DND-41 (cell line): Measurements from ENCODE around the gene ANK3.

Source experiments
- ATAC-seq: fragments of 200-7000 bp; cut with Tn5 transposase; 3 replicates; pipeline ENCODE4 v1.9.1; 2021; ENCODE audit warnings: low read depth; ENCODE audit not compliant: insufficient read depth
- DNase-seq: peaks from one replicate; pipeline ENCODE4 v3.0.0-alpha.2; 2020
- H2AFZ ChIP-seq: 2 replicates; pipeline ENCODE4 v1.6.0; 2012; ENCODE audit warnings: low read depth, low read length
- H3K27ac ChIP-seq: 2 replicates; pipeline ENCODE4 v1.5.1; 2012; ENCODE audit warnings: low read length, inconsistent platforms
- H3K27me3 ChIP-seq: fragments of 200-600 bp; sonication (generic); 2 replicates; pipeline ENCODE4 v1.6.0; 2012; ENCODE audit warnings: low read length, mild to moderate bottlenecking, inconsistent platforms; ENCODE audit not compliant: insufficient read depth, poor library complexity
- H3K36me3 ChIP-seq: 2 replicates; pipeline ENCODE4 v1.5.1; 2012; ENCODE audit warnings: low read length, inconsistent platforms; ENCODE audit not compliant: insufficient read depth
- H3K4me1 ChIP-seq: 2 replicates; pipeline ENCODE4 v1.5.1; 2012; ENCODE audit warnings: mild to moderate bottlenecking, low read length; ENCODE audit not compliant: insufficient read depth
- H3K4me2 ChIP-seq: 2 replicates; pipeline ENCODE4 v1.6.0; 2012; ENCODE audit warnings: mild to moderate bottlenecking, moderate library complexity, low read length, inconsistent platforms; ENCODE audit not compliant: insufficient read depth
- H3K4me3 ChIP-seq, 2 experiments: fragments of 200-600 bp in 1 of 2; shearing (Covaris generic) in 1 of 2; 2 replicates each; pipeline ENCODE4 v1.5.1; 2012 to 2016; ENCODE audit warnings: inconsistent platforms in 2 of 2, low read length in 2 of 2, mild to moderate bottlenecking in 2 of 2, low read depth in 1 of 2, moderate library complexity in 1 of 2
- H3K79me2 ChIP-seq: 2 replicates; pipeline ENCODE4 v1.6.0; 2012; ENCODE audit warnings: low read length, inconsistent platforms; ENCODE audit not compliant: insufficient read depth
- H3K9ac ChIP-seq: 2 replicates; pipeline ENCODE4 v1.6.0; 2012; ENCODE audit warnings: low read depth, mild to moderate bottlenecking, inconsistent platforms, low read length, moderate library complexity
- H3K9me3 ChIP-seq: 2 replicates; pipeline ENCODE4 v1.5.1; 2012; ENCODE audit warnings: low read length, moderate library complexity, mild to moderate bottlenecking, inconsistent platforms; ENCODE audit not compliant: insufficient read depth, severe bottlenecking
- H4K20me1 ChIP-seq: 2 replicates; pipeline ENCODE4 v1.6.0; 2012; ENCODE audit warnings: low read length; ENCODE audit not compliant: insufficient read depth
- CTCF ChIP-seq: IDR thresholded peaks from 2 replicates; pipeline ENCODE4 v1.5.1; 2012; ENCODE audit warnings: borderline replicate concordance, low read length, moderate library complexity, mild to moderate bottlenecking; ENCODE audit not compliant: poor library complexity, severe bottlenecking; ENCODE audit errors: extremely low read depth
- EZH2 ChIP-seq: IDR thresholded peaks from 3 replicates; pipeline ENCODE4 v1.6.1; 2012; ENCODE audit warnings: borderline replicate concordance, low read depth, mild to moderate bottlenecking, moderate library complexity, low read length, inconsistent platforms; ENCODE audit not compliant: severe bottlenecking

ANK3 gene

GRCh38 chr10:60032723-60033122, 357.0 kb downstream of the ANK3 start:
- H3K36me3 ChIP-seq = no peaks in the 10 kb centered on the region
- H3K4me2 ChIP-seq = no peak overlapping the region
- peak; percentile 44; the same call in 1 of the 3 replicates for ATAC-seq

DNA sequence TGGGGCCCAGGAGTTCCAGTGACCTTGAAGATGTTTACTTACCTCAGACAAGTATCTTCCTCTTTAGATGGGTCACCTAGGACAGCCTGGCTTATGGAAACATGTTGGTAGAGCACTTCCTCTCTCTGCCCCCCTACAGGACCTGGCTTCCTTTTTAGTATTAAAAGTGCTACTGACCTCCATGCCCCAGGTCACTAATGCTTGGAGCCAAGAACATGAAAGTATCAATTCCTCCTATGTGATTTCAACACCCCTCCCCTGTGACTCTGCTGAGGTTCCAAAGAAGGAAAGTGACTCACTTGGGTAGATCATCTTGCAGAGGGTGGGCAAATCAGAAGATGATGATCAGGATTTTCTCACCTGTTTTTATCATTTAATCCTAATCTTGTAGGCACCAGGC, 358.0 kb downstream of the ANK3 start:
- no peak overlapping the region for H3K4me3 ChIP-seq
- no peaks in the 10 kb centered on the region for H3K27me3 ChIP-seq
- TF ChIP-seq CTCF = no peak
- no peak for TF ChIP-seq EZH2
- H3K4me1 ChIP-seq = no peaks in the 10 kb centered on the region
- DNase-seq (no peak), ATAC-seq (no peak)
- H3K27ac ChIP-seq = no peak overlapping the region
- H4K20me1 ChIP-seq = no peaks in the 10 kb centered on the region
- H3K9me3 ChIP-seq = no peaks in the 10 kb centered on the region
- no peak overlapping the region for H3K9ac ChIP-seq
- H3K79me2 ChIP-seq = no peaks in the 10 kb centered on the region
- H3K4me2 ChIP-seq = no peak overlapping the region
- no peak overlapping the region for H2AFZ ChIP-seq
- no peaks in the 10 kb centered on the region for H3K36me3 ChIP-seq

More at GRCh38 chr10:60032723-60033122, 357.0 kb downstream of the ANK3 start:
- Histone ChIP-seq H3K27ac (no peak overlapping the region), H3K9me3 (no peaks in the 10 kb centered on the region), H3K79me2 (no peaks in the 10 kb centered on the region), H3K9ac (no peak overlapping the region), H4K20me1 (no peaks in the 10 kb centered on the region), H3K4me1 (no peaks in the 10 kb centered on the region), H3K27me3 (no peaks in the 10 kb centered on the region), H3K4me3 (no peak overlapping the region), H2AFZ (no peak overlapping the region)
- peak; percentile 37 for DNase-seq
- TF ChIP-seq CTCF (peak; percentile 72), EZH2 (no peak)

DNA sequence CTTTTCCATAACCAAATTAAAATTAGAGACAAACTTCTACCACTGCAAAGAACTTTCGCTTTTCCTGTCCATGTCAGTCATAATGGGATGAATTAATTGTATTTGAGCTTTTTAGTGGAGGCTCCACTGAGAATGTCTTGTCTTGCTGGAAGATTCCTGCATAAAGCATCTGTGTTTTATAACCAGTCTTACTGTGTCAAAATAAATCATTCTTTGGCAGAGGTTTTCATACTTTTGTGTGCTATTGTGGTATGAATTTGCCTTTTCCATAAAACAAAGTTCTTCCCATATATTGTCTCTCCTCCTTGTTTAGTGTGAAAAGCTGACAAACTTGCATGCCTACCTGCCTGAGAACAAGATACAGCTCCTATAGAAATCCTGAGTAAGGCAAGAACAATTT, 358.5 kb downstream of the ANK3 start:
- H3K27me3 ChIP-seq = no peaks in the 10 kb centered on the region
- TF ChIP-seq EZH2 (no peak), CTCF (no peak)
- no peak overlapping the region for H3K4me3 ChIP-seq
- H3K4me2 ChIP-seq = no peak overlapping the region
- no peak overlapping the region for H3K27ac ChIP-seq
- H3K79me2 ChIP-seq = no peaks in the 10 kb centered on the region
- DNase-seq (no peak), ATAC-seq (no peak)
- H2AFZ ChIP-seq = no peak overlapping the region
- no peaks in the 10 kb centered on the region for H3K36me3 ChIP-seq
- H3K4me1 ChIP-seq = no peaks in the 10 kb centered on the region
- H3K9me3 ChIP-seq = no peaks in the 10 kb centered on the region
- H3K9ac ChIP-seq = no peak overlapping the region
- H4K20me1 ChIP-seq = no peaks in the 10 kb centered on the region

- peaks cover 3% of the 10 kb centered on the region for H3K27me3 ChIP-seq
- H3K9ac ChIP-seq = no peak overlapping the region
- H4K20me1 ChIP-seq = no peaks in the 10 kb centered on the region
- TF ChIP-seq EZH2 (no peak), CTCF (no peak)
- no peak for DNase-seq
- no peak overlapping the region for H3K27ac ChIP-seq
- H3K36me3 ChIP-seq = no peaks in the 10 kb centered on the region
- H3K4me2 ChIP-seq = no peak overlapping the region
- no peak for ATAC-seq
- no peaks in the 10 kb centered on the region for H3K9me3 ChIP-seq
- H3K4me3 ChIP-seq = no peak overlapping the region
- H3K4me1 ChIP-seq = no peaks in the 10 kb centered on the region
- no peak overlapping the region for H2AFZ ChIP-seq
- H3K79me2 ChIP-seq = no peaks in the 10 kb centered on the region
Observed at GRCh38 chr10:60029475-60029874, 360.2 kb downstream of the ANK3 start.
